HT1080 (cell line): ENCODE results near the gene ITGA5. TPM values are rescaled to one million over a fixed set of nuclear protein-coding genes. Genes with fewer than 3 reads are reported as not detected.

ENCODE experiments used
- DNase-seq: peaks from one replicate; pipeline ENCODE4 v3.0.0-alpha.2; 2015; ENCODE audit warnings: low read depth
- total RNA-seq: library from RNA; depleted of rRNA; stranded (reverse); fragments of >200 nt; shearing (Covaris generic); gene quantifications from 2 replicates; pipeline ENCODE4 v1.2.3, GENCODE V29; 2014

Gene ITGA5
- total RNA-seq, 1 experiment from 2014 or later, result 163 TPM

GRCh38 chr12:54373649-54374561 lies 45.2 kb downstream of the ITGA5 start:
- peak; percentile 80 for DNase-seq

GRCh38 chr12:54372113-54372806 lies 46.8 kb downstream of the ITGA5 start:
- DNase-seq, result no peak

DNA sequence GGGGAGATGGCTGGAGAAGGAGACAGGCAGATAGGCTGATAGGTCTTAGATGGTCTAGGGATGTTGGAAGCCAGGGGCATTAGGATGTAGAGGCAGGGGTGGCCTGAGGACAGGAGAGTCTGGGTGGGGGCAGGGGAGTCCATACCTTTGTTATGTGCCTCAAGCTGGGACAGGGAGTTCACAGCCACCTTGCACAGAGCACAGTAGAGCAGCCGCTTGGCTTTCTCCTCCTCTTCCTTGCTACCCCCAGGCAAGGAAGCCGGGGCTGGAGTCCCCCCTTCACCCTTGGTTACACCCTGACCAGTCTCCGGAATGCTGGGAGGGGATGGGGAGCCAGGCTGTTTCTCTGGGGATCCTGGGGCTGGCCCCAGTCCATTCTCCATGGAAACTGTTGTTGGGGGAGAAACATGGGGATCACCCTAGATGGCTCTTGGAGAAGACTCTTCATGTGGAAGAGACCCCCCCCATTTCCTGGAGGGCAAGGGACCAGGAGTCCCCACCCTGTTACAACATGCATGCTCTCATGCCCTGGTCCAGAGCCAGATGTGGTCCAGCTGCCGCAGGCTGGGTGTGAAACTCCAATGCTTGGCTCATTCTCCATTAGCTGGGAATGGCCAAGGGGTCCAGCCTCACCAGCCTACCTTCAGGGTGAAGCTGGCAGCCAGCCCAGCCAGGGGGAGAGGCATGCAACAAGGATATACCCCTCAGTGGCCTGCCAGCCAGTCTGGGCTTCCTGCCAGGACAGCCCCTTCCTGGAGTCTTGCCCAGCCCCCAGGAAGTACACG lies 47.5 kb downstream of the ITGA5 start:
- peak; percentile 34 for DNase-seq

GRCh38 chr12:54370171-54370730 lies 48.8 kb downstream of the ITGA5 start:
- DNase-seq, result peak; percentile 78

GRCh38 chr12:54369597-54370131 lies 49.4 kb downstream of the ITGA5 start:
- DNase-seq, result no peak

- peak; percentile 72 for DNase-seq
Measured at GRCh38 chr12:54368709-54369596, 50.1 kb downstream of the ITGA5 start.

- DNase-seq, result no peak
Measured at GRCh38 chr12:54368025-54368708, 50.9 kb downstream of the ITGA5 start.

DNA sequence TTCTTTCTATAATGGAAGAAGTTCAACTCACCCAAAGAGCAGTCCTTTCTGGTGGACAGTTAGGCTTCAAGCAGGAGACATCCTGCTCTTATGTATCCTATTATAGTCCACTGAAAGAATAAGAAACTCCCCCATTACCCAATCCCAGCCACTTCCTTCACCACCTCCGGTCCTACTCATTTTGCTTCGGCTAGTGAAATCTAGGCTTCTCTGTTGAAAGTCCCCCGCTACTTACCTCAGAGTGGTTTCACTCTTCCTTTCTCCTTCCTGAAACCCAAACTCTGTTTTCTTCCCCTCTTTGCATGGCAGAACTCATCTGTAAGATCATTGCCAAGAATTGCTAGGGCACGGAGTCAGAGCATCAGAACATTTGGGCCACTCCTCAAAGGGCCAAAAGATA lies 54.7 kb downstream of the ITGA5 start, which contains the start of gene GPR84:
GPR84 (minus strand) TSS at position 74 of the 400 bp plus-strand sequence. CDS start 635 bp downstream, outside the sequence.
- peak; percentile 51 for DNase-seq

- no peak for DNase-seq
Measured at GRCh38 chr12:54363618-54364017, 55.4 kb downstream of the ITGA5 start.

DNA sequence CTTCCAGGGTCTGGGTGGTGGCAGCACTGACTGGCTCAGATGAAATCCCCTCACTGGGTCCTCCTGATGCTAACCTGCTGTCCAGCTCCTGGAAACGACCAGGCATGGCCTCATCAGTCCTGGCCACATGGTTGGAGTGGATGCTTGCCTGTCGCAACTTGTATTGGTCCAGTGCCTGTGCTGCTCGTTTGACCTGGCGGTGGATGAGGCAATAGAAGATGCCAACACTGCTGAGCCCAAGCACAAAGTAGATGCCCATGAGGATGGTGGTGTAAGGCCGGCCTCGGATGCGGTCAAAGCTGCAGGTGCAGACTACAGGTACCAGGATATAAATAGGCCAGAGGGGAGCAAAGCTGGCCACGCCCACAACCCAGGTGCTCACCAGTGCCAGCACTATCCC lies 56.0 kb downstream of the ITGA5 start:
- DNase-seq, result no peak

GRCh38 chr12:54360717-54361456 lies 58.2 kb downstream of the ITGA5 start:
- DNase-seq, result peak; percentile 72

GRCh38 chr12:54359762-54360351 lies 59.2 kb downstream of the ITGA5 start:
- no peak for DNase-seq

- DNase-seq, result peak; percentile 99
Measured at GRCh38 chr12:54358945-54359761, 59.9 kb downstream of the ITGA5 start.

- no peak for DNase-seq
Measured at GRCh38 chr12:54358191-54358944, 60.7 kb downstream of the ITGA5 start.

- DNase-seq, result no peak
Measured at GRCh38 chr12:54357506-54358190, 61.4 kb downstream of the ITGA5 start.

GRCh38 chr12:54356951-54357356 lies 62.1 kb downstream of the ITGA5 start:
- DNase-seq, result no peak
